HEK293T (cell line): ENCODE results near the gene EFCAB11.

Experiments used
- CTCF ChIA-PET: fragments of 350-600 bp; formaldehyde crosslinking; extraction: SDS; loops from one replicate; lab custom pipeline; 2021; ENCODE audit warnings: antibody characterized with exemption, inconsistent platforms; lab: Yijun Ruan, JAX
- POLR2A ChIA-PET: fragments of 350-600 bp; formaldehyde crosslinking; extraction: SDS; loops from one replicate; lab custom pipeline; 2020; ENCODE audit warnings: antibody characterized with exemption, inconsistent platforms; lab: Yijun Ruan, JAX
- DNase-seq: peaks from one replicate; pipeline ENCODE4 v3.0.0; 2012; ENCODE audit warnings: mixed read lengths; ENCODE audit errors: extremely low spot score
- ARNT ChIP-seq: fragments of 450-650 bp; IDR thresholded peaks from 2 replicates; pipeline ENCODE4 v1.6.1; 2017; ENCODE audit warnings: mild to moderate bottlenecking
- BHLHE40 ChIP-seq: fragments of 450-650 bp; IDR thresholded peaks from 2 replicates; pipeline ENCODE4 v1.6.1; 2016; ENCODE audit warnings: mild to moderate bottlenecking, moderate library complexity, borderline replicate concordance
- CTBP1 ChIP-seq: fragments of 450-650 bp; IDR thresholded peaks from 2 replicates; pipeline ENCODE4 v1.6.1; 2016; ENCODE audit warnings: borderline replicate concordance
- ELF4 ChIP-seq: fragments of 450-650 bp; IDR thresholded peaks from 2 replicates; pipeline ENCODE4 v1.6.1; 2017; ENCODE audit warnings: antibody characterized with exemption
- FOXA1 ChIP-seq: fragments of 450-650 bp; IDR thresholded peaks from 2 replicates; pipeline ENCODE4 v1.6.1; 2016; ENCODE audit warnings: mild to moderate bottlenecking
- FOXK2 ChIP-seq: fragments of 450-650 bp; IDR thresholded peaks from 2 replicates; pipeline ENCODE4 v1.6.1; 2016; ENCODE audit warnings: mild to moderate bottlenecking
- FOXM1 ChIP-seq: fragments of 450-650 bp; IDR thresholded peaks from 2 replicates; pipeline ENCODE4 v1.6.1; 2017; ENCODE audit warnings: mild to moderate bottlenecking, borderline replicate concordance
- HDGF ChIP-seq: fragments of 450-650 bp; IDR thresholded peaks from 2 replicates; pipeline ENCODE4 v1.6.1; 2017; ENCODE audit warnings: antibody characterized with exemption, borderline replicate concordance
- L3MBTL2 ChIP-seq: fragments of 450-650 bp; conservative IDR thresholded peaks from 2 replicates; pipeline ENCODE4 v1.6.1; 2016; ENCODE audit warnings: mild to moderate bottlenecking
- LEF1 ChIP-seq: fragments of 450-650 bp; IDR thresholded peaks from 2 replicates; pipeline ENCODE4 v1.6.1; 2017; ENCODE audit warnings: mild to moderate bottlenecking, borderline replicate concordance
- NFRKB ChIP-seq: fragments of 450-650 bp; IDR thresholded peaks from 2 replicates; pipeline ENCODE4 v1.6.1; 2016; ENCODE audit warnings: mild to moderate bottlenecking, moderate library complexity
- SP1 ChIP-seq: fragments of 450-650 bp; IDR thresholded peaks from 2 replicates; pipeline ENCODE4 v1.6.1; 2017
- SUZ12 ChIP-seq: fragments of 450-650 bp; IDR thresholded peaks from 2 replicates; pipeline ENCODE4 v1.6.1; 2016; ENCODE audit warnings: mild to moderate bottlenecking
- TARDBP ChIP-seq: fragments of 450-650 bp; IDR thresholded peaks from 2 replicates; pipeline ENCODE4 v1.6.1; 2016
- ZNF384 ChIP-seq: fragments of 450-650 bp; IDR thresholded peaks from 2 replicates; pipeline ENCODE4 v1.6.1; 2016
- TF ChIP-seq, protein P1 (sequence below): fragments of 450-650 bp; IDR thresholded peaks from 2 replicates; pipeline ENCODE4 v1.6.1; 2016

The EFCAB11 gene

DNA sequence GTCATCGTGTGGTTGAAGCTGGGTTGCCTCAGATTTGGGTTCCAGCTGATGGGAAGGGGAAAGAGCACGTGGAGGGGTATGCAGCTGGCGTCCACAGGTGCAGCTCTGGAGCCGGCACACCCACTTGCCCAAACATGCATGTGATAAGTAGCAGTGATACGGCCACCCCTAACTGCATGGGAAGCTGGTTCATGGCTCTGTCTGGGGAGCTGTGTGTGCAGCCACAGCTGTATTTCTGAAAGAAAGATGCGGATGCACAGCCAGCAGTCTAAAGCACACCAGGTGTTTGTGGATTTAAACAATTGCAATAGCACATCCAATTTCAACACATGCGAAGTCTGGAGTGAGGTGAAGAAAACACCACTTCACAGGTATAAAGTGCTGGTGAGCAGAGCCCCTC lies 181.4 kb downstream of the EFCAB11 start:
- POLR2A ChIA-PET, result no interaction called here
- CTCF ChIA-PET, result no interaction called here
- no peak for DNase-seq
- TF ChIP-seq LEF1 (no peak), ZNF384 (no peak), FOXA1 (no peak)

- no peak for TF ChIP-seq LEF1
- TF ChIP-seq FOXK2, result no peak
- no peak for TF ChIP-seq ZNF384
- TF ChIP-seq BHLHE40, result no peak
- no peak for TF ChIP-seq FOXM1
- TF ChIP-seq FOXA1, result no peak
- no peak for TF ChIP-seq NFRKB
- TF ChIP-seq CTBP1, result no peak
- TF ChIP-seq ELF4, result no peak
- no peak for TF ChIP-seq TARDBP
- no peak for TF ChIP-seq HDGF
- no peak for TF ChIP-seq L3MBTL2
- no peak for TF ChIP-seq ARNT
- TF ChIP-seq, protein P1, sequence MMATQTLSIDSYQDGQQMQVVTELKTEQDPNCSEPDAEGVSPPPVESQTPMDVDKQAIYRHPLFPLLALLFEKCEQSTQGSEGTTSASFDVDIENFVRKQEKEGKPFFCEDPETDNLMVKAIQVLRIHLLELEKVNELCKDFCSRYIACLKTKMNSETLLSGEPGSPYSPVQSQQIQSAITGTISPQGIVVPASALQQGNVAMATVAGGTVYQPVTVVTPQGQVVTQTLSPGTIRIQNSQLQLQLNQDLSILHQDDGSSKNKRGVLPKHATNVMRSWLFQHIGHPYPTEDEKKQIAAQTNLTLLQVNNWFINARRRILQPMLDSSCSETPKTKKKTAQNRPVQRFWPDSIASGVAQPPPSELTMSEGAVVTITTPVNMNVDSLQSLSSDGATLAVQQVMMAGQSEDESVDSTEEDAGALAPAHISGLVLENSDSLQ, result no peak
- no peak for TF ChIP-seq SUZ12
- no peak for TF ChIP-seq SP1
- DNase-seq, result no peak
- ChIA-PET POLR2A (no interaction called here), CTCF (no interaction called here)
Observed at GRCh38 chr14:89771251-89771650, 183.3 kb downstream of the EFCAB11 start.

- CTCF ChIA-PET, result no interaction called here
- TF ChIP-seq LEF1 (no peak), CTBP1 (no peak), ZNF384 (no peak), ARNT (no peak), NFRKB (no peak), SP1 (no peak), FOXM1 (no peak), FOXK2 (no peak), L3MBTL2 (no peak), ELF4 (no peak), SUZ12 (no peak), HDGF (no peak), BHLHE40 (no peak), FOXA1 (no peak), TARDBP (no peak)
- TF ChIP-seq, protein P1, result no peak
- peak; percentile 41 for DNase-seq
- POLR2A ChIA-PET, result no interaction called here
Observed at GRCh38 chr14:89767861-89768268, 186.7 kb downstream of the EFCAB11 start.

- TF ChIP-seq FOXM1 (no peak), BHLHE40 (no peak), TARDBP (no peak), ARNT (no peak), SUZ12 (no peak)
- no peak for DNase-seq
- ChIA-PET CTCF (interaction anchor here (0.6 kb wide), 1 partner anchor 233 kb away, joined by 3 read pairs; no protein-coding TSS in a partner anchor), POLR2A (no interaction called here)
Observed at GRCh38 chr14:89767131-89767530, 187.4 kb downstream of the EFCAB11 start.

DNA sequence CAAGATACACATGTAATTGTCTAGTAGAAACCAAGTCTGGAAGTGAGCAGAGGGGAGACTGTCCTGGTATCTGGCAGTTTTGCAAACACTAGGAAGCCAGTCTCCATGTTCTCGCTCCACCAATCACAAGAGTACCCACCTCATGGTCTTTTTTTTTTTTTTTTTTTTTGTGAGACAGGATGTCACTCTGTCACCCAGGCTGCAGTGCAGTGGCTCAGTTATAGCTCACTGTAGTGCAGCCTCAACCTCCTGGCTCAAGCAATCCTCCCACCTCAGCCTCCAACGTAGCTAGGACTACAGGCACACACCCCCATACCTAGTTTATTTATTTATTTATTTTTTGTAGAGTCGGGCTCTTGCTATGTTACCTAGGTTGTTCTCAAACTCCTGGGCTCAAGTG lies 189.2 kb downstream of the EFCAB11 start:
- no peak for DNase-seq
- ChIA-PET POLR2A (no interaction called here), CTCF (no interaction called here)
- no peak for TF ChIP-seq TARDBP
- TF ChIP-seq LEF1, result no peak
- no peak for TF ChIP-seq SUZ12
- TF ChIP-seq FOXA1, result no peak
- TF ChIP-seq FOXM1, result no peak
- no peak for TF ChIP-seq SP1
- no peak for TF ChIP-seq FOXK2
- no peak for TF ChIP-seq ZNF384
- no peak for TF ChIP-seq BHLHE40
- no peak for TF ChIP-seq HDGF

GRCh38 chr14:89760086-89760485 lies 194.4 kb downstream of the EFCAB11 start:
- ChIA-PET POLR2A (no interaction called here), CTCF (no interaction called here)
- TF ChIP-seq FOXM1 (no peak), L3MBTL2 (no peak), LEF1 (no peak), NFRKB (no peak), HDGF (no peak), FOXA1 (no peak), FOXK2 (no peak), ELF4 (no peak), SP1 (no peak), ARNT (no peak), SUZ12 (no peak), TARDBP (no peak), BHLHE40 (no peak)
- TF ChIP-seq, protein P1, result no peak
- no peak for DNase-seq

- TF ChIP-seq HDGF, result no peak
- TF ChIP-seq SP1, result no peak
- no peak for TF ChIP-seq CTBP1
- no peak for TF ChIP-seq ZNF384
- TF ChIP-seq SUZ12, result no peak
- no peak for TF ChIP-seq BHLHE40
- TF ChIP-seq, protein P1, result no peak
- no peak for TF ChIP-seq ARNT
- no peak for TF ChIP-seq TARDBP
- no peak for TF ChIP-seq FOXA1
- no peak for TF ChIP-seq LEF1
- no peak for TF ChIP-seq FOXM1
- no peak for TF ChIP-seq NFRKB
- no peak for TF ChIP-seq L3MBTL2
- TF ChIP-seq FOXK2, result no peak
- no peak for TF ChIP-seq ELF4
- POLR2A ChIA-PET, result no interaction called here
- CTCF ChIA-PET, result no interaction called here
- DNase-seq, result no peak
Observed at GRCh38 chr14:89757313-89757939, 197.1 kb downstream of the EFCAB11 start.
